H9 (cell line): Measurements from ENCODE around the gene SLC17A9. TPM values are rescaled to one million over a fixed set of nuclear protein-coding genes. Genes with fewer than 3 reads are reported as not detected.

Source experiments
- DNase-seq: peaks from one replicate; pipeline ENCODE4 v3.0.0-alpha.2; 2017
- H2AFZ ChIP-seq: one replicate; pipeline ENCODE4 v1.6.1; 2013; ENCODE audit warnings: mild to moderate bottlenecking, low read length, control low read depth, moderate library complexity
- H2AK5ac ChIP-seq: 2 replicates; pipeline ENCODE4 v1.6.1; 2013; ENCODE audit warnings: low read length, control low read depth, mixed read lengths; ENCODE audit not compliant: insufficient read length
- H2BK120ac ChIP-seq: one replicate; pipeline ENCODE4 v1.6.1; 2013; ENCODE audit warnings: low read depth, mild to moderate bottlenecking, low read length, control low read depth, inconsistent platforms; ENCODE audit not compliant: poor library complexity, severe bottlenecking
- H2BK12ac ChIP-seq: 2 replicates; pipeline ENCODE4 v1.6.1; 2013; ENCODE audit warnings: low read length, control low read depth, mixed read lengths, low read depth; ENCODE audit not compliant: insufficient read length
- H2BK15ac ChIP-seq: 2 replicates; pipeline ENCODE4 v1.6.1; 2013; ENCODE audit warnings: low read depth, low read length, control low read depth
- H2BK20ac ChIP-seq: one replicate; pipeline ENCODE4 v1.6.1; 2013; ENCODE audit warnings: low read depth, mild to moderate bottlenecking, low read length, control low read depth, inconsistent platforms; ENCODE audit not compliant: poor library complexity, severe bottlenecking
- H2BK5ac ChIP-seq: 2 replicates; pipeline ENCODE4 v1.6.1; 2013; ENCODE audit warnings: low read length, control low read depth, mixed read lengths; ENCODE audit not compliant: insufficient read length
- H3K14ac ChIP-seq: 2 replicates; pipeline ENCODE4 v1.6.1; 2013; ENCODE audit warnings: low read length, control low read depth; ENCODE audit not compliant: insufficient read depth
- H3K18ac ChIP-seq: 2 replicates; pipeline ENCODE4 v1.6.1; 2013; ENCODE audit warnings: low read depth, mild to moderate bottlenecking, mixed read lengths, low read length, control low read depth; ENCODE audit not compliant: insufficient read length
- H3K23ac ChIP-seq: 2 replicates; pipeline ENCODE4 v1.6.1; 2013; ENCODE audit warnings: low read length, control low read depth, mixed read lengths, low read depth; ENCODE audit not compliant: insufficient read length
- H3K23me2 ChIP-seq: 2 replicates; pipeline ENCODE4 v1.6.1; 2013; ENCODE audit warnings: low read depth, mild to moderate bottlenecking, mixed read lengths, low read length, control low read depth; ENCODE audit not compliant: insufficient read length, poor library complexity, severe bottlenecking
- H3K27ac ChIP-seq: 2 replicates; pipeline ENCODE4 v1.5.1; 2013; ENCODE audit warnings: low read length, control low read depth, mixed read lengths, low read depth; ENCODE audit not compliant: insufficient read length
- H3K27me3 ChIP-seq: 2 replicates; pipeline ENCODE4 v1.6.1; 2013; ENCODE audit warnings: low read length, control low read depth, inconsistent platforms; ENCODE audit not compliant: insufficient read depth
- H3K4ac ChIP-seq: 2 replicates; pipeline ENCODE4 v1.6.1; 2013; ENCODE audit warnings: low read depth, mild to moderate bottlenecking, control low read depth, inconsistent platforms, low read length, moderate library complexity
- H3K4me1 ChIP-seq: 2 replicates; pipeline ENCODE4 v1.6.1; 2013; ENCODE audit warnings: low read length, control low read depth, inconsistent platforms; ENCODE audit not compliant: insufficient read depth
- H3K4me2 ChIP-seq: 2 replicates; pipeline ENCODE4 v1.6.1; 2013; ENCODE audit warnings: low read length, control low read depth, mixed read lengths; ENCODE audit not compliant: insufficient read length, insufficient read depth
- H3K56ac ChIP-seq: 2 replicates; pipeline ENCODE4 v1.6.1; 2013; ENCODE audit warnings: low read depth, mild to moderate bottlenecking, mixed read lengths, low read length, control low read depth; ENCODE audit not compliant: insufficient read length
- H3K79me1 ChIP-seq: 2 replicates; pipeline ENCODE4 v1.6.1; 2013; ENCODE audit warnings: low read depth, mild to moderate bottlenecking, moderate library complexity, low read length, control low read depth, inconsistent platforms; ENCODE audit not compliant: insufficient read depth, poor library complexity, severe bottlenecking
- H3K79me2 ChIP-seq: 2 replicates; pipeline ENCODE4 v1.6.1; 2013; ENCODE audit warnings: low read length, control low read depth, inconsistent platforms; ENCODE audit not compliant: insufficient read depth
- H3K9ac ChIP-seq: 2 replicates; pipeline ENCODE4 v1.6.1; 2013; ENCODE audit warnings: low read length, control low read depth, mixed read lengths; ENCODE audit not compliant: insufficient read length; ENCODE audit errors: extremely low read depth
- H3K9me3 ChIP-seq: one replicate; pipeline ENCODE4 v1.6.1; 2013; ENCODE audit warnings: low read depth, low read length, inconsistent platforms; ENCODE audit not compliant: control insufficient read depth
- H3T11ph ChIP-seq: one replicate; pipeline ENCODE4 v1.6.1; 2013; ENCODE audit warnings: mild to moderate bottlenecking, low read length, control low read depth, inconsistent platforms
- H4K20me1 ChIP-seq: one replicate; pipeline ENCODE4 v1.6.1; 2013; ENCODE audit not compliant: control insufficient read depth, insufficient read length, insufficient read depth
- H4K5ac ChIP-seq: 2 replicates; pipeline ENCODE4 v1.6.1; 2013; ENCODE audit warnings: low read depth, mild to moderate bottlenecking, mixed read lengths, low read length, control low read depth; ENCODE audit not compliant: insufficient read length
- H4K8ac ChIP-seq: replicated peaks from 2 replicates; pipeline ENCODE4 v1.6.1; 2013; ENCODE audit warnings: low read length, control low read depth, mixed read lengths, low read depth; ENCODE audit not compliant: insufficient read length
- H4K91ac ChIP-seq: 2 replicates; pipeline ENCODE4 v1.6.1; 2013; ENCODE audit warnings: low read depth, mild to moderate bottlenecking, moderate library complexity, mixed read lengths, low read length, control low read depth; ENCODE audit not compliant: insufficient read length
- H3K27ac Mint-ChIP-seq, 3 experiments: 2 replicates in 2 of 3; 3 replicates in 1 of 3; pipeline ENCODE4 v1.8.0; 2020 to 2021; ENCODE audit warnings: mixed read lengths in 3 of 3, mild to moderate bottlenecking in 1 of 3, moderate library complexity in 1 of 3
- H3K27me3 Mint-ChIP-seq: 2 replicates; pipeline ENCODE4 v1.8.0; 2021; ENCODE audit warnings: low read depth, mild to moderate bottlenecking, moderate library complexity, mixed read lengths
- H3K36me3 Mint-ChIP-seq, 3 experiments: 2 replicates in 2 of 3; 3 replicates in 1 of 3; pipeline ENCODE4 v1.8.0; 2020 to 2021; ENCODE audit warnings: low read depth in 3 of 3, mixed read lengths in 3 of 3; ENCODE audit not compliant: insufficient read depth in 1 of 3
- H3K4me1 Mint-ChIP-seq, 2 experiments: 2 replicates each; pipeline ENCODE4 v1.8.0; 2020; ENCODE audit warnings: mixed read lengths in 2 of 2
- H3K4me3 Mint-ChIP-seq, 2 experiments: 2 replicates in 1 of 2; 3 replicates in 1 of 2; pipeline ENCODE4 v1.8.0; 2020 to 2021; ENCODE audit warnings: mild to moderate bottlenecking in 2 of 2, mixed read lengths in 2 of 2, moderate library complexity in 1 of 2
- H3K9me3 Mint-ChIP-seq, 2 experiments: 2 replicates in 1 of 2; 3 replicates in 1 of 2; pipeline ENCODE4 v1.8.0; 2020; ENCODE audit warnings: mild to moderate bottlenecking in 2 of 2, mixed read lengths in 2 of 2, moderate library complexity in 1 of 2
- WGBS: extraction: QIAGEN DNeasy Blood & Tissue Kit; methylation state at CpG from one replicate; pipeline ENCODE4 v1.1.7; 2013; ENCODE audit warnings: missing lambda C conversion rate, low lambda C conversion rate, mixed read lengths; ENCODE audit not compliant: insufficient read length; ENCODE audit errors: extremely low coverage; 5-methylcytosine and 5-hydroxymethylcytosine counted together
- total RNA-seq: library from RNA; stranded (reverse); gene quantifications from 2 replicates; pipeline ENCODE4 v1.2.1, GENCODE V29; 2021
- TF ChIP-seq, protein P1 (sequence below): fragments of 200-600 bp; sonication (generic); conservative IDR thresholded peaks from 3 replicates; pipeline ENCODE4 v1.8.0; 2021; ENCODE audit warnings: antibody characterized with exemption, mild to moderate bottlenecking

The SLC17A9 gene
- total RNA-seq, 1 experiment from 2014 or later = 20.9 TPM

DNA sequence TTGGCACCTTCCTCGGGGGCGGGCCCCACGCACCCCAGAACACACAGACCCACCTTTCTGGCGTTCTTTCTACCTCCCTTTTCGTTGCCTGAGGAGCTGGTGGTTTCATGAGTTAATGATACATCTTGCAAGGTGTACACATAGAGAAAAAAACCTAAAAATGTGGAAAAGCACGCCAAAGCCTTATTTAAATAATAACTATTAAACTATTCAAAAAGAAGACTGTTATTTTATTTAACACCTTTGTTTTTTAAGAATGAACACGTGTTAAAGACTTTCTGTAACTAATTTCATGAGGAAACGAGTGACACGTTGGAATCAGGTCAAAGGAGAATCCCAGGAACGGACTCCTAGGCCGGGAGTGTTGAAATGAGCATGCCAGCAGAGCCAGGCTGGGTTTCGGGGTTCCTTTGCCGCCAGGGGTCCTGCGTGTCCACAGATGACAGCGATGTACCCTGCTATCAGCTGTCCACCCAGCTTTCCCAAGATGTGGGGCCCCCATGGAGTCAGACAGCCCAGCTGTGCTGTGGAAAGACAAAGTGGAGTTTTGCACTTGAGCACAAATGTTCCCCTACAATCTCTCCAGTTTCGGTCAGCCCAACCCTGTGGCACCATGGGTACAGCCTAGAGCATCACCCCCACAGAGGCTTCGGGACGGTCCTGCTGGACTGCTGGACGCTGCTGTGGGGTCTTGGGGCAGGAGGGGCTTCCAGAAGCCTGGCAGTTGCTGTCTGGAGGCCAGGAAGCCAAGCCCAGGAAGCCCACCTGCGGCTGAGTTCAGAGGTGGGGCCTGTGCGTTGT lies 16.1 kb downstream of the SLC17A9 start:
- Histone ChIP-seq H3K27ac (no peak overlapping the region), H3T11ph (no peak overlapping the region), H4K91ac (no peak overlapping the region), H2BK12ac (no peak overlapping the region), H4K20me1 (no peaks in the 10 kb centered on the region), H3K9ac (no peak overlapping the region), H3K9me3 (no peaks in the 10 kb centered on the region), H3K4me2 (no peak overlapping the region), H2BK5ac (no peak overlapping the region), H4K8ac (no peak overlapping the region), H4K5ac (no peak overlapping the region), H3K4me1 (no peaks in the 10 kb centered on the region), H3K14ac (no peak overlapping the region), H3K23ac (no peak overlapping the region), H3K79me1 (no peaks in the 10 kb centered on the region), H3K23me2 (no peaks in the 10 kb centered on the region), H3K56ac (no peak overlapping the region), H3K18ac (no peak overlapping the region), H2AFZ (no peak overlapping the region), H2BK20ac (no peak overlapping the region), H3K4ac (no peak overlapping the region), H2BK15ac (no peak overlapping the region), H3K27me3 (peaks cover 7% of the 10 kb centered on the region; the same call in 1 of the 2 replicates), H2BK120ac (no peak overlapping the region), H3K79me2 (no peaks in the 10 kb centered on the region), H2AK5ac (no peak overlapping the region)
- Mint-ChIP-seq H3K9me3 (peaks cover 3% of the 10 kb centered on the region in 2 experiments; a peak in 2 of 5 replicates), H3K4me3 (no peak overlapping the region), H3K4me1 (peaks cover 4 to 12% of the 10 kb centered on the region in 2 experiments), H3K27ac (no peak overlapping the region), H3K27me3 (peaks cover 26% of the 10 kb centered on the region), H3K36me3 (peaks cover 0 to 8% (median 3%) of the 10 kb centered on the region in 3 experiments; a peak in 3 of 7 replicates)
- no peak for DNase-seq
- WGBS = no CpG with 5 or more reads among the region's 21 CpGs
- TF ChIP-seq, protein P1, sequence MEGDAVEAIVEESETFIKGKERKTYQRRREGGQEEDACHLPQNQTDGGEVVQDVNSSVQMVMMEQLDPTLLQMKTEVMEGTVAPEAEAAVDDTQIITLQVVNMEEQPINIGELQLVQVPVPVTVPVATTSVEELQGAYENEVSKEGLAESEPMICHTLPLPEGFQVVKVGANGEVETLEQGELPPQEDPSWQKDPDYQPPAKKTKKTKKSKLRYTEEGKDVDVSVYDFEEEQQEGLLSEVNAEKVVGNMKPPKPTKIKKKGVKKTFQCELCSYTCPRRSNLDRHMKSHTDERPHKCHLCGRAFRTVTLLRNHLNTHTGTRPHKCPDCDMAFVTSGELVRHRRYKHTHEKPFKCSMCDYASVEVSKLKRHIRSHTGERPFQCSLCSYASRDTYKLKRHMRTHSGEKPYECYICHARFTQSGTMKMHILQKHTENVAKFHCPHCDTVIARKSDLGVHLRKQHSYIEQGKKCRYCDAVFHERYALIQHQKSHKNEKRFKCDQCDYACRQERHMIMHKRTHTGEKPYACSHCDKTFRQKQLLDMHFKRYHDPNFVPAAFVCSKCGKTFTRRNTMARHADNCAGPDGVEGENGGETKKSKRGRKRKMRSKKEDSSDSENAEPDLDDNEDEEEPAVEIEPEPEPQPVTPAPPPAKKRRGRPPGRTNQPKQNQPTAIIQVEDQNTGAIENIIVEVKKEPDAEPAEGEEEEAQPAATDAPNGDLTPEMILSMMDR = no peak
